ENCODE results near the gene SLC2A14. TPM values are rescaled to one million over a fixed set of nuclear protein-coding genes. Genes with fewer than 3 reads are reported as not detected.

SLC2A14 gene
- total RNA-seq, 1 donor from 2014 or later: not detected

Other genes with a start within 250 kb of the SLC2A14 start
- gene APOBEC1, start 207.0 kb downstream of the SLC2A14 start, total RNA-seq: not detected in 2 replicates
- not detected in 2 replicates for gene GDF3, start 177.1 kb downstream of the SLC2A14 start, total RNA-seq
- not detected in 2 replicates for gene DPPA3, start 161.5 kb downstream of the SLC2A14 start, total RNA-seq
- not detected in 2 replicates for gene CLEC4C, start 125.5 kb downstream of the SLC2A14 start, total RNA-seq
- not detected in 2 replicates for gene NANOGNB, start 107.7 kb downstream of the SLC2A14 start, total RNA-seq
- gene NANOG, start 83.5 kb downstream of the SLC2A14 start, total RNA-seq: not detected in 2 replicates
- gene SLC2A3, start 63.3 kb upstream of the SLC2A14 start, total RNA-seq: 5.6 and 8.7 TPM in 2 replicates
- gene FOXJ2, start 159.8 kb upstream of the SLC2A14 start, total RNA-seq: 5.0 and 8.2 TPM in 2 replicates
- 0.17 and 0.30 TPM in 2 replicates for gene C3AR1, start 193.4 kb upstream of the SLC2A14 start, total RNA-seq
- 41.6 and 44.6 TPM in 2 replicates for gene NECAP1, start 209.4 kb upstream of the SLC2A14 start, total RNA-seq